GM19099 (cell line): Measurements from ENCODE around the gene BLCAP.

Experiments used
- POLR2A ChIP-seq: IDR thresholded peaks from 3 replicates; pipeline ENCODE4 v1.6.1; 2011; ENCODE audit warnings: low read depth; ENCODE audit not compliant: insufficient read length; ENCODE audit errors: extremely low read depth

BLCAP gene

GRCh38 chr20:37523911-37524700, 3.6 kb downstream of the BLCAP start:
- no peak for TF ChIP-seq POLR2A

GRCh38 chr20:37523012-37523391, 4.7 kb downstream of the BLCAP start:
- TF ChIP-seq POLR2A = no peak

- TF ChIP-seq POLR2A = no peak
These were observed 5.2 kb downstream of the BLCAP start for GRCh38 chr20:37522260-37523011.

GRCh38 chr20:37521061-37521771, 6.5 kb downstream of the BLCAP start, which contains the start of gene NNAT:
TSS of gene NNAT (plus strand) at chr20:37521250. CDS start at chr20:37521332, 82 bp downstream.
- no peak for TF ChIP-seq POLR2A

- no peak for TF ChIP-seq POLR2A
These were observed 7.2 kb downstream of the BLCAP start for GRCh38 chr20:37520419-37520955.

- TF ChIP-seq POLR2A = no peak
These were observed 7.9 kb downstream of the BLCAP start for GRCh38 chr20:37519508-37520418.

GRCh38 chr20:37518606-37519507, 8.8 kb downstream of the BLCAP start:
- no peak for TF ChIP-seq POLR2A

GRCh38 chr20:37518059-37518458, 9.6 kb downstream of the BLCAP start:
- no peak for TF ChIP-seq POLR2A

GRCh38 chr20:37516811-37517750, 10.6 kb downstream of the BLCAP start:
- no peak for TF ChIP-seq POLR2A

GRCh38 chr20:37515876-37516275, 11.8 kb downstream of the BLCAP start:
- TF ChIP-seq POLR2A = no peak

- no peak for TF ChIP-seq POLR2A
These were observed 13.8 kb downstream of the BLCAP start for GRCh38 chr20:37513779-37514359.
